A549 (cell line): Measurements from ENCODE around the gene REPS2. TPM values are rescaled to one million over a fixed set of nuclear protein-coding genes. Genes with fewer than 3 reads are reported as not detected.

Experiments used
- ATAC-seq, 2 experiments: fragments of 200-7000 bp in 1 of 2; fragments of >200 bp in 1 of 2; cut with Nextera tagmentation in 1 of 2; cut with Tn5 transposase in 1 of 2; 3 replicates each; pipeline versions ENCODE4 v1.8.0 to v1.9.1; 2018 to 2020; ENCODE audit warnings: mild to moderate bottlenecking in 1 of 2, moderate library complexity in 1 of 2
- CTCF ChIA-PET: fragments of 300-600 bp; sonication (Branson Sonifier 250); formaldehyde crosslinking; extraction: SDS; loops from one replicate; lab custom pipeline; 2021; ENCODE audit warnings: antibody characterized with exemption, inconsistent platforms; lab: Yijun Ruan, JAX
- POLR2A ChIA-PET: fragments of 350-600 bp; formaldehyde crosslinking; extraction: SDS; loops from one replicate; lab custom pipeline; 2021; ENCODE audit warnings: antibody characterized with exemption, inconsistent platforms; lab: Yijun Ruan, JAX
- DNase-seq, 2 experiments: peaks; one replicate each; pipeline versions ENCODE4 v3.0.0 to v3.0.0-alpha.2; 2011 to 2016; ENCODE audit warnings: low read depth in 1 of 2, low spot score in 1 of 2
- FAIRE-seq: peaks from 2 replicates; lab custom pipeline; 2011; peaks lifted over from hg19 to GRCh38; lab: Jason Lieb, UNC
- H3K27ac ChIP-seq, 2 experiments: fragments of >200 bp; sonication (Bioruptor Twin); formaldehyde crosslinking; 3 replicates each; pipeline ENCODE4 v1.5.1; 2016 to 2017
- H3K4me1 ChIP-seq: fragments of >200 bp; sonication (Bioruptor Twin); formaldehyde crosslinking; 3 replicates; pipeline ENCODE4 v1.6.1; 2016
- H3K4me2 ChIP-seq: fragments of >200 bp; sonication (Bioruptor Twin); formaldehyde crosslinking; 3 replicates; pipeline ENCODE4 v1.6.1; 2016
- H3K4me3 ChIP-seq: fragments of >200 bp; sonication (Bioruptor Twin); formaldehyde crosslinking; 3 replicates; pipeline ENCODE4 v1.5.1; 2016
- H3K9me3 ChIP-seq: fragments of >200 bp; sonication (Bioruptor Twin); formaldehyde crosslinking; 3 replicates; pipeline ENCODE4 v1.6.1; 2016
- ATOH8 ChIP-seq: fragments of 250-450 bp; sonication (Bioruptor Pico); IDR thresholded peaks from 2 replicates; pipeline ENCODE4 v1.5.0; 2020; ENCODE audit warnings: low read depth, mild to moderate bottlenecking, moderate library complexity
- BHLHE40 ChIP-seq: IDR thresholded peaks from 2 replicates; pipeline ENCODE4 v1.6.1; 2012; ENCODE audit warnings: low read depth, low read length, inconsistent platforms
- CBX2 ChIP-seq: fragments of 200-600 bp; sonication (generic); IDR thresholded peaks from 2 replicates; pipeline ENCODE4 v1.6.1; 2016; ENCODE audit warnings: low read depth, mild to moderate bottlenecking, borderline replicate concordance
- CBX8 ChIP-seq: fragments of 200-600 bp; sonication (generic); IDR thresholded peaks from 2 replicates; pipeline ENCODE4 v1.6.1; 2016
- CEBPB ChIP-seq, 2 experiments: fragments of >200 bp in 1 of 2; sonication (Bioruptor Twin) in 1 of 2; formaldehyde crosslinking in 1 of 2; IDR thresholded peaks; 2 replicates each; pipeline ENCODE4 v1.6.1; 2012 to 2016
- CHD4 ChIP-seq: fragments of 200-600 bp; sonication (generic); IDR thresholded peaks from 2 replicates; pipeline ENCODE4 v1.6.1; 2016; ENCODE audit warnings: antibody characterized with exemption, mild to moderate bottlenecking, borderline replicate concordance
- FOSL2 ChIP-seq, 2 experiments: fragments of 450-650 bp in 1 of 2; fragments of >200 bp in 1 of 2; sonication (Bioruptor Twin) in 1 of 2; formaldehyde crosslinking; IDR thresholded peaks; 2 replicates each; pipeline versions ENCODE4 v1.5.0 to v1.6.1; 2016 to 2020; ENCODE audit warnings: mild to moderate bottlenecking in 1 of 2, moderate library complexity in 1 of 2
- FOXS1 ChIP-seq: fragments of 250-450 bp; sonication (Bioruptor Pico); IDR thresholded peaks from 2 replicates; pipeline ENCODE4 v1.5.0; 2020; ENCODE audit warnings: mild to moderate bottlenecking, moderate library complexity
- HDAC2 ChIP-seq: fragments of 200-600 bp; sonication (generic); IDR thresholded peaks from 2 replicates; pipeline ENCODE4 v1.6.1; 2016
- HES2 ChIP-seq: fragments of >200 bp; sonication (Bioruptor Twin); formaldehyde crosslinking; IDR thresholded peaks from 2 replicates; pipeline ENCODE4 v1.6.1; 2016
- HOXA7 ChIP-seq: fragments of 250-450 bp; sonication (Bioruptor Pico); IDR thresholded peaks from 2 replicates; pipeline ENCODE4 v1.5.0; 2020; ENCODE audit warnings: mild to moderate bottlenecking, moderate library complexity
- HOXB5 ChIP-seq: fragments of 250-450 bp; sonication (Bioruptor Pico); IDR thresholded peaks from 2 replicates; pipeline ENCODE4 v1.5.0; 2020; ENCODE audit warnings: mild to moderate bottlenecking, moderate library complexity
- KDM1A ChIP-seq: fragments of 200-600 bp; sonication (generic); IDR thresholded peaks from 2 replicates; pipeline ENCODE4 v1.6.1; 2016; ENCODE audit warnings: low read depth, mild to moderate bottlenecking
- KDM5A ChIP-seq: fragments of 200-600 bp; sonication (generic); IDR thresholded peaks from 2 replicates; pipeline ENCODE4 v1.6.1; 2016; ENCODE audit warnings: antibody characterized with exemption, mild to moderate bottlenecking
- MAZ ChIP-seq: fragments of 150-350 bp; IDR thresholded peaks from 2 replicates; pipeline ENCODE4 v1.6.1; 2014; ENCODE audit warnings: antibody characterized with exemption, low read depth, low read length, borderline replicate concordance
- NPAS2 ChIP-seq: fragments of 250-450 bp; sonication (Bioruptor Pico); IDR thresholded peaks from 2 replicates; pipeline ENCODE4 v1.8.0; 2022; ENCODE audit warnings: mild to moderate bottlenecking, moderate library complexity, borderline replicate concordance
- RAD21 ChIP-seq, 2 experiments: fragments of >200 bp in 1 of 2; sonication (Bioruptor Twin) in 1 of 2; formaldehyde crosslinking in 1 of 2; IDR thresholded peaks in 1 of 2; conservative IDR thresholded peaks in 1 of 2; 2 replicates in 1 of 2; 3 replicates in 1 of 2; pipeline ENCODE4 v1.6.1; 2012 to 2018; ENCODE audit warnings: inconsistent platforms in 1 of 2
- SMC3 ChIP-seq: fragments of >200 bp; sonication (Bioruptor Twin); formaldehyde crosslinking; IDR thresholded peaks from 3 replicates; pipeline ENCODE4 v1.6.1; 2018; ENCODE audit warnings: inconsistent platforms
- SREBF2 ChIP-seq: fragments of 450-650 bp; IDR thresholded peaks from 2 replicates; pipeline ENCODE4 v1.6.1; 2014; ENCODE audit warnings: mild to moderate bottlenecking, moderate library complexity
- ZNF302 ChIP-seq: fragments of 250-450 bp; sonication (Bioruptor Pico); IDR thresholded peaks from 2 replicates; pipeline ENCODE4 v1.9.0; 2021; ENCODE audit warnings: inconsistent platforms, mild to moderate bottlenecking, moderate library complexity
- WGBS: methylation state at CpG from one replicate; pipeline ENCODE4 v1.1.6; 2017; ENCODE audit errors: missing lambda C conversion rate; 5-methylcytosine and 5-hydroxymethylcytosine counted together
- polyA plus RNA-seq, 4 experiments: library from polyadenylated mRNA; depleted of rRNA in 3 of 4; stranded (reverse); fragments of >200 nt; fragmentation: RNase III in 1 of 4; extraction: RNeasy Plus Mini Kit Qiagen cat#74134 plus additional on column Dnase treatment in 1 of 4; gene quantifications; 2 replicates in 3 of 4; 3 replicates in 1 of 4; pipeline ENCODE4 v1.2.3, GENCODE V29; 2011 to 2017
- TF ChIP-seq, protein P1 (sequence below): fragments of 200-600 bp; sonication (generic); IDR thresholded peaks from 2 replicates; pipeline ENCODE4 v1.6.1; 2016; ENCODE audit warnings: antibody characterized with exemption, mild to moderate bottlenecking, moderate library complexity
- TF ChIP-seq, protein P2 (sequence below): fragments of 450-650 bp; IDR thresholded peaks from 2 replicates; pipeline ENCODE4 v1.6.1; 2014; ENCODE audit warnings: antibody characterized with exemption

Gene REPS2
- polyA plus RNA-seq, 2 of the 4 experiments (the other 2 are of a cell fraction), result 0.17 to 0.76 TPM

DNA sequence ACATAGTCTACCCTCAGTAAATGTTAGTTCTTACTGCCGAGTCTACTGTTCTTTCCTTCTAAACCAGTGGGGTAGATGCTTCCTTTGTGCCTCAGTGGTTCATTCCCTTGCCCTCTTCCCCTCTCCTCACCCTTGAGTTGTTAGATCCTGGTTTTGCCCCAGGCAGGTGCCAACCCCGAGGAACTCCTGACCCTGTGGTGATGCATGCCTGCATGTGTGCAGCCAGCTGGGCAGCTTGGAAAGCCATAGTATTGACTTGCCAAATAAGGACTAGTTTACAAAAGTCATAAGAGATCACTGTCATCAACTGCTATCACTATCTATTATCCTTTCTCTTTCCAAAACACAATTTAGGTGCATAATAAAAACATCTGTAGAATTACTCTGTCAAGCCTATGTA, 50.9 kb downstream of the REPS2 start:
- 40% methylated on average over 2 of the region's 2 CpGs for WGBS
- Histone ChIP-seq H3K9me3 (no peaks in the 10 kb centered on the region), H3K4me3 (no peak overlapping the region)
- POLR2A ChIA-PET, result no interaction called here
- TF ChIP-seq, protein P1, sequence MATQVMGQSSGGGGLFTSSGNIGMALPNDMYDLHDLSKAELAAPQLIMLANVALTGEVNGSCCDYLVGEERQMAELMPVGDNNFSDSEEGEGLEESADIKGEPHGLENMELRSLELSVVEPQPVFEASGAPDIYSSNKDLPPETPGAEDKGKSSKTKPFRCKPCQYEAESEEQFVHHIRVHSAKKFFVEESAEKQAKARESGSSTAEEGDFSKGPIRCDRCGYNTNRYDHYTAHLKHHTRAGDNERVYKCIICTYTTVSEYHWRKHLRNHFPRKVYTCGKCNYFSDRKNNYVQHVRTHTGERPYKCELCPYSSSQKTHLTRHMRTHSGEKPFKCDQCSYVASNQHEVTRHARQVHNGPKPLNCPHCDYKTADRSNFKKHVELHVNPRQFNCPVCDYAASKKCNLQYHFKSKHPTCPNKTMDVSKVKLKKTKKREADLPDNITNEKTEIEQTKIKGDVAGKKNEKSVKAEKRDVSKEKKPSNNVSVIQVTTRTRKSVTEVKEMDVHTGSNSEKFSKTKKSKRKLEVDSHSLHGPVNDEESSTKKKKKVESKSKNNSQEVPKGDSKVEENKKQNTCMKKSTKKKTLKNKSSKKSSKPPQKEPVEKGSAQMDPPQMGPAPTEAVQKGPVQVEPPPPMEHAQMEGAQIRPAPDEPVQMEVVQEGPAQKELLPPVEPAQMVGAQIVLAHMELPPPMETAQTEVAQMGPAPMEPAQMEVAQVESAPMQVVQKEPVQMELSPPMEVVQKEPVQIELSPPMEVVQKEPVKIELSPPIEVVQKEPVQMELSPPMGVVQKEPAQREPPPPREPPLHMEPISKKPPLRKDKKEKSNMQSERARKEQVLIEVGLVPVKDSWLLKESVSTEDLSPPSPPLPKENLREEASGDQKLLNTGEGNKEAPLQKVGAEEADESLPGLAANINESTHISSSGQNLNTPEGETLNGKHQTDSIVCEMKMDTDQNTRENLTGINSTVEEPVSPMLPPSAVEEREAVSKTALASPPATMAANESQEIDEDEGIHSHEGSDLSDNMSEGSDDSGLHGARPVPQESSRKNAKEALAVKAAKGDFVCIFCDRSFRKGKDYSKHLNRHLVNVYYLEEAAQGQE, result no peak
- TF ChIP-seq FOXS1 (no peak), HOXB5 (CRISPR knock-in tag) (no peak), CBX2 (no peak), SMC3 (no peak), MAZ (no peak), KDM5A (no peak), RAD21 (conservative IDR thresholded peaks at IDR 0.05 in 1 of 2, IDR thresholded peaks at IDR 0.05 in 1 of 2) (no peak), KDM1A (no peak), ZNF302 (CRISPR knock-in tag) (no peak)
- TF ChIP-seq, all 56 proteins: peak for 0
- no peak overlapping the region for H3K4me2 ChIP-seq
- no peak for DNase-seq
- no peak for ATAC-seq
- CTCF ChIA-PET, result no interaction called here
- H3K4me1 ChIP-seq, result no peaks in the 10 kb centered on the region
- FAIRE-seq, result peak; percentile 49
- no peak overlapping the region for H3K27ac ChIP-seq

GRCh38 chrX:16999275-16999674, 52.8 kb downstream of the REPS2 start:
- POLR2A ChIA-PET, result no interaction called here
- no peaks in the 10 kb centered on the region for H3K9me3 ChIP-seq
- ATAC-seq, result no peak
- no peak for TF ChIP-seq CEBPB (IDR thresholded peaks at IDR 0.05)
- TF ChIP-seq FOXS1, result no peak
- TF ChIP-seq NPAS2, result no peak
- TF ChIP-seq CHD4, result no peak
- no peak for TF ChIP-seq HOXA7 (CRISPR knock-in tag)
- TF ChIP-seq, protein P2, sequence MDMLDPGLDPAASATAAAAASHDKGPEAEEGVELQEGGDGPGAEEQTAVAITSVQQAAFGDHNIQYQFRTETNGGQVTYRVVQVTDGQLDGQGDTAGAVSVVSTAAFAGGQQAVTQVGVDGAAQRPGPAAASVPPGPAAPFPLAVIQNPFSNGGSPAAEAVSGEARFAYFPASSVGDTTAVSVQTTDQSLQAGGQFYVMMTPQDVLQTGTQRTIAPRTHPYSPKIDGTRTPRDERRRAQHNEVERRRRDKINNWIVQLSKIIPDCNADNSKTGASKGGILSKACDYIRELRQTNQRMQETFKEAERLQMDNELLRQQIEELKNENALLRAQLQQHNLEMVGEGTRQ, result no peak
- TF ChIP-seq SREBF2, result no peak
- no peak for TF ChIP-seq HDAC2
- TF ChIP-seq ATOH8 (CRISPR knock-in tag), result no peak
- TF ChIP-seq BHLHE40, result no peak
- TF ChIP-seq FOSL2 (IDR thresholded peaks at IDR 0.05), result no peak
- no peak for TF ChIP-seq FOSL2 (CRISPR knock-in tag; IDR thresholded peaks at IDR 0.05)
- no peak for TF ChIP-seq CBX8
- TF ChIP-seq HES2, result no peak
- no peak overlapping the region for H3K4me3 ChIP-seq
- H3K4me2 ChIP-seq, result no peak overlapping the region
- no peak for FAIRE-seq
- CTCF ChIA-PET, result no interaction called here
- H3K4me1 ChIP-seq, result no peaks in the 10 kb centered on the region
- no peak for DNase-seq
- H3K27ac ChIP-seq, result no peak overlapping the region
